ENCODE measurements around the gene HDLBP.

The HDLBP gene

GRCh38 chr2:241359481-241360045, 44.1 kb upstream of the HDLBP start:
- ATAC-seq, result no peak
- TF ChIP-seq ISL1 (CRISPR knock-in tag; IDR thresholded peaks at IDR 0.05) (no peak), ZFP3 (CRISPR knock-in tag; IDR thresholded peaks at IDR 0.05) (no peak), SNAI2 (CRISPR knock-in tag; IDR thresholded peaks at IDR 0.05) (no peak), RARB (CRISPR knock-in tag; IDR thresholded peaks at IDR 0.05) (no peak), ZNF8 (CRISPR knock-in tag; IDR thresholded peaks at IDR 0.05) (no peak), ARNTL (CRISPR knock-in tag; IDR thresholded peaks at IDR 0.05; ENCODE audit: borderline replicate concordance, low read depth) (no peak), PPARA (CRISPR knock-in tag; IDR thresholded peaks at IDR 0.05; ENCODE audit: borderline replicate concordance) (no peak), ZFP30 (CRISPR knock-in tag; IDR thresholded peaks at IDR 0.05) (no peak), OSR1 (CRISPR knock-in tag; IDR thresholded peaks at IDR 0.05) (no peak), ZC3H10 (CRISPR knock-in tag; IDR thresholded peaks at IDR 0.05) (no peak), BACH2 (CRISPR knock-in tag; IDR thresholded peaks at IDR 0.05; ENCODE audit: borderline replicate concordance) (no peak), TCF4 (CRISPR knock-in tag; IDR thresholded peaks at IDR 0.05; ENCODE audit: borderline replicate concordance) (no peak), ZNF565 (CRISPR knock-in tag; conservative IDR thresholded peaks at IDR 0.05; ENCODE audit: low read depth) (no peak), TOX (CRISPR knock-in tag; IDR thresholded peaks at IDR 0.05; ENCODE audit: borderline replicate concordance) (no peak), ZNF70 (CRISPR knock-in tag; IDR thresholded peaks at IDR 0.05) (no peak), GLIS3 (CRISPR knock-in tag; IDR thresholded peaks at IDR 0.05) (no peak)
- TF ChIP-seq, protein P1, sequence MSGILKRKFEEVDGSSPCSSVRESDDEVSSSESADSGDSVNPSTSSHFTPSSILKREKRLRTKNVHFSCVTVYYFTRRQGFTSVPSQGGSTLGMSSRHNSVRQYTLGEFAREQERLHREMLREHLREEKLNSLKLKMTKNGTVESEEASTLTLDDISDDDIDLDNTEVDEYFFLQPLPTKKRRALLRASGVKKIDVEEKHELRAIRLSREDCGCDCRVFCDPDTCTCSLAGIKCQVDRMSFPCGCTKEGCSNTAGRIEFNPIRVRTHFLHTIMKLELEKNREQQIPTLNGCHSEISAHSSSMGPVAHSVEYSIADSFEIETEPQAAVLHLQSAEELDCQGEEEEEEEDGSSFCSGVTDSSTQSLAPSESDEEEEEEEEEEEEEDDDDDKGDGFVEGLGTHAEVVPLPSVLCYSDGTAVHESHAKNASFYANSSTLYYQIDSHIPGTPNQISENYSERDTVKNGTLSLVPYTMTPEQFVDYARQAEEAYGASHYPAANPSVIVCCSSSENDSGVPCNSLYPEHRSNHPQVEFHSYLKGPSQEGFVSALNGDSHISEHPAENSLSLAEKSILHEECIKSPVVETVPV (CRISPR knock-in tag; IDR thresholded peaks at IDR 0.05), result no peak
- TF ChIP-seq, protein P2, sequence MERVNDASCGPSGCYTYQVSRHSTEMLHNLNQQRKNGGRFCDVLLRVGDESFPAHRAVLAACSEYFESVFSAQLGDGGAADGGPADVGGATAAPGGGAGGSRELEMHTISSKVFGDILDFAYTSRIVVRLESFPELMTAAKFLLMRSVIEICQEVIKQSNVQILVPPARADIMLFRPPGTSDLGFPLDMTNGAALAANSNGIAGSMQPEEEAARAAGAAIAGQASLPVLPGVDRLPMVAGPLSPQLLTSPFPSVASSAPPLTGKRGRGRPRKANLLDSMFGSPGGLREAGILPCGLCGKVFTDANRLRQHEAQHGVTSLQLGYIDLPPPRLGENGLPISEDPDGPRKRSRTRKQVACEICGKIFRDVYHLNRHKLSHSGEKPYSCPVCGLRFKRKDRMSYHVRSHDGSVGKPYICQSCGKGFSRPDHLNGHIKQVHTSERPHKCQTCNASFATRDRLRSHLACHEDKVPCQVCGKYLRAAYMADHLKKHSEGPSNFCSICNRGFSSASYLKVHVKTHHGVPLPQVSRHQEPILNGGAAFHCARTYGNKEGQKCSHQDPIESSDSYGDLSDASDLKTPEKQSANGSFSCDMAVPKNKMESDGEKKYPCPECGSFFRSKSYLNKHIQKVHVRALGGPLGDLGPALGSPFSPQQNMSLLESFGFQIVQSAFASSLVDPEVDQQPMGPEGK (CRISPR knock-in tag; IDR thresholded peaks at IDR 0.05; ENCODE audit: borderline replicate concordance), result no peak
- TF ChIP-seq, protein P3, sequence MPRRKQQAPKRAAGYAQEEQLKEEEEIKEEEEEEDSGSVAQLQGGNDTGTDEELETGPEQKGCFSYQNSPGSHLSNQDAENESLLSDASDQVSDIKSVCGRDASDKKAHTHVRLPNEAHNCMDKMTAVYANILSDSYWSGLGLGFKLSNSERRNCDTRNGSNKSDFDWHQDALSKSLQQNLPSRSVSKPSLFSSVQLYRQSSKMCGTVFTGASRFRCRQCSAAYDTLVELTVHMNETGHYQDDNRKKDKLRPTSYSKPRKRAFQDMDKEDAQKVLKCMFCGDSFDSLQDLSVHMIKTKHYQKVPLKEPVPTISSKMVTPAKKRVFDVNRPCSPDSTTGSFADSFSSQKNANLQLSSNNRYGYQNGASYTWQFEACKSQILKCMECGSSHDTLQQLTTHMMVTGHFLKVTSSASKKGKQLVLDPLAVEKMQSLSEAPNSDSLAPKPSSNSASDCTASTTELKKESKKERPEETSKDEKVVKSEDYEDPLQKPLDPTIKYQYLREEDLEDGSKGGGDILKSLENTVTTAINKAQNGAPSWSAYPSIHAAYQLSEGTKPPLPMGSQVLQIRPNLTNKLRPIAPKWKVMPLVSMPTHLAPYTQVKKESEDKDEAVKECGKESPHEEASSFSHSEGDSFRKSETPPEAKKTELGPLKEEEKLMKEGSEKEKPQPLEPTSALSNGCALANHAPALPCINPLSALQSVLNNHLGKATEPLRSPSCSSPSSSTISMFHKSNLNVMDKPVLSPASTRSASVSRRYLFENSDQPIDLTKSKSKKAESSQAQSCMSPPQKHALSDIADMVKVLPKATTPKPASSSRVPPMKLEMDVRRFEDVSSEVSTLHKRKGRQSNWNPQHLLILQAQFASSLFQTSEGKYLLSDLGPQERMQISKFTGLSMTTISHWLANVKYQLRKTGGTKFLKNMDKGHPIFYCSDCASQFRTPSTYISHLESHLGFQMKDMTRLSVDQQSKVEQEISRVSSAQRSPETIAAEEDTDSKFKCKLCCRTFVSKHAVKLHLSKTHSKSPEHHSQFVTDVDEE (CRISPR knock-in tag; IDR thresholded peaks at IDR 0.05), result no peak
- TF ChIP-seq, protein P4, sequence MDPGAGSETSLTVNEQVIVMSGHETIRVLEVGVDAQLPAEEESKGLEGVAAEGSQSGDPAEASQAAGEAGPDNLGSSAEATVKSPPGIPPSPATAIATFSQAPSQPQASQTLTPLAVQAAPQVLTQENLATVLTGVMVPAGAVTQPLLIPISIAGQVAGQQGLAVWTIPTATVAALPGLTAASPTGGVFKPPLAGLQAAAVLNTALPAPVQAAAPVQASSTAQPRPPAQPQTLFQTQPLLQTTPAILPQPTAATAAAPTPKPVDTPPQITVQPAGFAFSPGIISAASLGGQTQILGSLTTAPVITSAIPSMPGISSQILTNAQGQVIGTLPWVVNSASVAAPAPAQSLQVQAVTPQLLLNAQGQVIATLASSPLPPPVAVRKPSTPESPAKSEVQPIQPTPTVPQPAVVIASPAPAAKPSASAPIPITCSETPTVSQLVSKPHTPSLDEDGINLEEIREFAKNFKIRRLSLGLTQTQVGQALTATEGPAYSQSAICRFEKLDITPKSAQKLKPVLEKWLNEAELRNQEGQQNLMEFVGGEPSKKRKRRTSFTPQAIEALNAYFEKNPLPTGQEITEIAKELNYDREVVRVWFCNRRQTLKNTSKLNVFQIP (CRISPR knock-in tag; IDR thresholded peaks at IDR 0.05; ENCODE audit: borderline replicate concordance, low read depth), result no peak

DNA sequence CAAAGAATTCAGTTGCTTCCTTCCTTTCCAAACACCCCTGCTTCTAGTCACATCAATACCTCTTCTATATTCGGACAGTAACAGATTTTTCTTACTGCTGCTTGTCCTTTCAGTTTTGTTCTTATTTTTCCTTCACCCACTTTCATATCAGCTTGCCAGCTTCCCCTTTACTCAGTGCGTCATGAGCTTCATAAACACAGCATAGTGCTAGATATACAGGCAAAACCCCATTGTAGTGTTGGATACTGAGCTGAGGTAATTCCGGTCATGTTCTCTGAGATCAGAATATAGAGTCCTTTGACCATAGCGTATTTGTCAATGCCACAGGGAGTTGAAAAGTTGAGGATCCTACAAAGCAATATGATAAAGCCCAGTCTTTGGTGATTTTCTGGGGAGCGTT, 43.0 kb upstream of the HDLBP start:
- no peak for ATAC-seq
- TF ChIP-seq ZNF70 (CRISPR knock-in tag; IDR thresholded peaks at IDR 0.05) (no peak), TOX (CRISPR knock-in tag; IDR thresholded peaks at IDR 0.05; ENCODE audit: borderline replicate concordance) (no peak), ZC3H10 (CRISPR knock-in tag; IDR thresholded peaks at IDR 0.05) (no peak), ZNF565 (CRISPR knock-in tag; conservative IDR thresholded peaks at IDR 0.05; ENCODE audit: low read depth) (no peak), PPARA (CRISPR knock-in tag; IDR thresholded peaks at IDR 0.05; ENCODE audit: borderline replicate concordance) (no peak), GLIS3 (CRISPR knock-in tag; IDR thresholded peaks at IDR 0.05) (no peak), ZFP3 (CRISPR knock-in tag; IDR thresholded peaks at IDR 0.05) (no peak), OSR1 (CRISPR knock-in tag; IDR thresholded peaks at IDR 0.05) (no peak), ZNF8 (CRISPR knock-in tag; IDR thresholded peaks at IDR 0.05) (no peak), CREB5 (CRISPR knock-in tag; IDR thresholded peaks at IDR 0.05; ENCODE audit: low read depth) (no peak), ESRRG (CRISPR knock-in tag; IDR thresholded peaks at IDR 0.05) (no peak), ISL1 (CRISPR knock-in tag; IDR thresholded peaks at IDR 0.05) (no peak), ZFP30 (CRISPR knock-in tag; IDR thresholded peaks at IDR 0.05) (no peak)
- TF ChIP-seq, protein P2 (CRISPR knock-in tag; IDR thresholded peaks at IDR 0.05; ENCODE audit: borderline replicate concordance), result no peak
- TF ChIP-seq, protein P3 (CRISPR knock-in tag; IDR thresholded peaks at IDR 0.05), result no peak
- TF ChIP-seq, protein P4 (CRISPR knock-in tag; IDR thresholded peaks at IDR 0.05; ENCODE audit: borderline replicate concordance, low read depth), result no peak
